HEK293T (cell line): ENCODE results near the gene KIF3A.

Source experiments
- ARNT ChIP-seq: fragments of 450-650 bp; IDR thresholded peaks from 2 replicates; pipeline ENCODE4 v1.6.1; 2017; ENCODE audit warnings: mild to moderate bottlenecking
- BHLHE40 ChIP-seq: fragments of 450-650 bp; IDR thresholded peaks from 2 replicates; pipeline ENCODE4 v1.6.1; 2016; ENCODE audit warnings: mild to moderate bottlenecking, moderate library complexity, borderline replicate concordance
- CTBP1 ChIP-seq: fragments of 450-650 bp; IDR thresholded peaks from 2 replicates; pipeline ENCODE4 v1.6.1; 2016; ENCODE audit warnings: borderline replicate concordance
- ELF4 ChIP-seq: fragments of 450-650 bp; IDR thresholded peaks from 2 replicates; pipeline ENCODE4 v1.6.1; 2017; ENCODE audit warnings: antibody characterized with exemption
- FOXK2 ChIP-seq: fragments of 450-650 bp; IDR thresholded peaks from 2 replicates; pipeline ENCODE4 v1.6.1; 2016; ENCODE audit warnings: mild to moderate bottlenecking
- FOXM1 ChIP-seq: fragments of 450-650 bp; IDR thresholded peaks from 2 replicates; pipeline ENCODE4 v1.6.1; 2017; ENCODE audit warnings: mild to moderate bottlenecking, borderline replicate concordance
- HDGF ChIP-seq: fragments of 450-650 bp; IDR thresholded peaks from 2 replicates; pipeline ENCODE4 v1.6.1; 2017; ENCODE audit warnings: antibody characterized with exemption, borderline replicate concordance
- SP1 ChIP-seq: fragments of 450-650 bp; IDR thresholded peaks from 2 replicates; pipeline ENCODE4 v1.6.1; 2017
- SUZ12 ChIP-seq: fragments of 450-650 bp; IDR thresholded peaks from 2 replicates; pipeline ENCODE4 v1.6.1; 2016; ENCODE audit warnings: mild to moderate bottlenecking
- TARDBP ChIP-seq: fragments of 450-650 bp; IDR thresholded peaks from 2 replicates; pipeline ENCODE4 v1.6.1; 2016

GRCh38 chr5:132656774-132657355 is 80.5 kb downstream of the KIF3A start:
- no peak for TF ChIP-seq CTBP1
- TF ChIP-seq TARDBP: no peak
- no peak for TF ChIP-seq ARNT
- TF ChIP-seq BHLHE40: no peak
- TF ChIP-seq HDGF: no peak
- TF ChIP-seq SUZ12: no peak
- TF ChIP-seq FOXK2: no peak
- TF ChIP-seq SP1: no peak
- no peak for TF ChIP-seq ELF4
- TF ChIP-seq FOXM1: no peak
